Naive thymus-derived CD4-positive, alpha-beta T cell (primary cell): ENCODE measurements around the gene COL4A5. TPM values are rescaled to one million over a fixed set of nuclear protein-coding genes. Genes with fewer than 3 reads are reported as not detected.

Source experiments
- ATAC-seq: fragments of 150-1000 bp; cut with Tn5 transposase; 2 replicates; pipeline ENCODE4 v1.10.0; 2021; ENCODE audit warnings: mild to moderate bottlenecking, moderate library complexity
- CTCF ChIA-PET: fragments of 350-600 bp; sonication (Branson Sonifier 250); formaldehyde crosslinking; loops from one replicate; lab custom pipeline; 2021; ENCODE audit warnings: antibody characterized with exemption; lab: Charles Lee
- POLR2A ChIA-PET: fragments of 350-600 bp; sonication (Branson Sonifier 250); formaldehyde crosslinking; loops from one replicate; lab custom pipeline; 2021; ENCODE audit warnings: antibody characterized with exemption, inconsistent platforms; lab: Charles Lee
- DNase-seq, 9 donors: peaks; one replicate each; pipeline versions ENCODE4 v3.0.0 to v3.0.0-alpha.2; 2020 to 2022; ENCODE audit warnings: mixed read lengths in 1 of 9
- H3K27ac ChIP-seq: one replicate; pipeline ENCODE4 v1.7.0; 2013; ENCODE audit warnings: mild to moderate bottlenecking, low read depth, low read length, moderate library complexity
- H3K27me3 ChIP-seq, 2 donors: one replicate each; pipeline ENCODE4 v1.7.0; 2013; ENCODE audit warnings: low read length in 2 of 2, mild to moderate bottlenecking in 2 of 2, moderate library complexity in 2 of 2; ENCODE audit not compliant: control insufficient read depth in 2 of 2, insufficient read depth in 2 of 2
- H3K36me3 ChIP-seq, 3 experiments: 1 replicate in 2 of 3; 2 replicates in 1 of 3; pipeline ENCODE4 v1.7.0; 2013; ENCODE audit warnings: low read length in 3 of 3, mild to moderate bottlenecking in 3 of 3, moderate library complexity in 1 of 3; ENCODE audit not compliant: insufficient read depth in 3 of 3, control insufficient read depth in 2 of 3
- H3K4me1 ChIP-seq, 2 donors: one replicate each; pipeline ENCODE4 v1.7.0; 2013; ENCODE audit warnings: low read length in 2 of 2, mild to moderate bottlenecking in 2 of 2, moderate library complexity in 1 of 2; ENCODE audit not compliant: control insufficient read depth in 2 of 2, insufficient read depth in 2 of 2
- H3K4me3 ChIP-seq: 2 replicates; pipeline ENCODE4 v1.7.0; 2013; ENCODE audit warnings: mild to moderate bottlenecking, low read length
- H3K9me3 ChIP-seq, 3 experiments: 1 replicate in 2 of 3; 2 replicates in 1 of 3; pipeline ENCODE4 v1.7.0; 2013; ENCODE audit warnings: low read length in 3 of 3; ENCODE audit not compliant: control insufficient read depth in 2 of 3
- H3K27ac Mint-ChIP-seq, 9 donors: one replicate each; pipeline ENCODE4 v1.8.0; 2020 to 2022; ENCODE audit warnings: mixed read lengths in 9 of 9, mild to moderate bottlenecking in 8 of 9, moderate library complexity in 5 of 9, inconsistent platforms in 2 of 9
- H3K27me3 Mint-ChIP-seq, 5 donors: one replicate each; pipeline ENCODE4 v1.8.0; 2021 to 2022; ENCODE audit warnings: mixed read lengths in 5 of 5, mild to moderate bottlenecking in 1 of 5
- H3K36me3 Mint-ChIP-seq, 5 donors: one replicate each; pipeline ENCODE4 v1.8.0; 2020 to 2022; ENCODE audit warnings: mixed read lengths in 5 of 5, mild to moderate bottlenecking in 3 of 5, inconsistent platforms in 1 of 5
- H3K4me1 Mint-ChIP-seq, 7 donors: one replicate each; pipeline ENCODE4 v1.8.0; 2020 to 2022; ENCODE audit warnings: mixed read lengths in 7 of 7, mild to moderate bottlenecking in 3 of 7, inconsistent platforms in 1 of 7
- H3K4me3 Mint-ChIP-seq, 10 donors: one replicate each; pipeline ENCODE4 v1.8.0; 2020 to 2022; ENCODE audit warnings: mild to moderate bottlenecking in 10 of 10, mixed read lengths in 10 of 10, moderate library complexity in 6 of 10, inconsistent platforms in 2 of 10
- H3K9me3 Mint-ChIP-seq, 11 donors: one replicate each; pipeline ENCODE4 v1.8.0; 2020 to 2022; ENCODE audit warnings: mixed read lengths in 11 of 11, mild to moderate bottlenecking in 4 of 11, inconsistent platforms in 1 of 11, moderate library complexity in 1 of 11
- intact Hi-C, 2 donors: fragments of 100-400 bp; cut with micrococcal nuclease; formaldehyde crosslinking; loops; one replicate each; pipeline ENCODE4 v1.15.1; 2023
- polyA plus RNA-seq, 2 donors: library from polyadenylated mRNA; unstranded; fragments of 300-500 nt; fragmentation: Illumina TruSeq; gene quantifications; one replicate each; pipeline ENCODE4 v1.2.3, GENCODE V29; 2021
- total RNA-seq, 6 experiments: library from RNA in 5 of 6; stranded (reverse) in 5 of 6; gene quantifications; 1 replicate in 5 of 6; 2 replicates in 1 of 6; pipeline ENCODE4 v1.2.3 and lab custom pipeline; 2021 to 2026

The COL4A5 gene
- total and polyA plus RNA-seq, 7 experiments from 2014 or later: not detected

DNA sequence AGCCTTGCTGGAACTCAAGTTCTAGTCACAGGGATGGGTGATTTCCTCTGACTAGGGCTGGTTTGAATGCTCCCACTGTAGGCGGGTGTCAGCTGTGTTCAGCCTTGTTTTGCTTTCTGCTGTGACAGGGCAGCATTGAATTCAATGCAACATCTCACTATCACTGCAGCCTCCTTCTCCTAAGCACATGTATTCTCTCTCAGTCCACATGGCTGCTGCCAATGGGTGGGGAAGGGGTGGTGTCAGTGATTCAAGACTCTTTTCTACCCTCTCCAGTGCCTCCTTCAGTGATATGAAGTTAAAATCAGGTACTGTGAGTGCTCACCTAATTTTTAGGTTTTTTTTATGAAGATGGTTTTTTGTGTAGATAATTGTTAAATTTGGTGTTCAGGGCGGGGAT, 46.3 kb downstream of the COL4A5 start:
- intact Hi-C loops: no loop called here
- H3K4me3 Mint-ChIP-seq: no peak overlapping the region
- Histone ChIP-seq H3K9me3 (no peaks in the 10 kb centered on the region), H3K27ac (no peak overlapping the region), H3K4me1 (no peaks in the 10 kb centered on the region), H3K27me3 (no peaks in the 10 kb centered on the region), H3K36me3 (no peaks in the 10 kb centered on the region), H3K4me3 (no peak overlapping the region)
- CTCF ChIA-PET: no interaction called here
- no peaks in the 10 kb centered on the region for H3K36me3 Mint-ChIP-seq
- POLR2A ChIA-PET: no interaction called here
- no peaks in the 10 kb centered on the region for H3K9me3 Mint-ChIP-seq
- no peaks in the 10 kb centered on the region for H3K27me3 Mint-ChIP-seq
- no peaks in the 10 kb centered on the region for H3K4me1 Mint-ChIP-seq
- ATAC-seq (no peak), DNase-seq (no peak)
- H3K27ac Mint-ChIP-seq: no peak overlapping the region

GRCh38 chrX:108494406-108495090, 54.9 kb downstream of the COL4A5 start:
- H3K4me1 Mint-ChIP-seq: no peaks in the 10 kb centered on the region
- Histone ChIP-seq H3K27ac (no peak overlapping the region), H3K4me1 (no peaks in the 10 kb centered on the region), H3K27me3 (no peaks in the 10 kb centered on the region), H3K36me3 (no peaks in the 10 kb centered on the region), H3K4me3 (no peak overlapping the region), H3K9me3 (no peaks in the 10 kb centered on the region)
- ATAC-seq (no peak), DNase-seq (no peak)
- no peaks in the 10 kb centered on the region for H3K36me3 Mint-ChIP-seq
- H3K4me3 Mint-ChIP-seq: no peak overlapping the region
- no peaks in the 10 kb centered on the region for H3K9me3 Mint-ChIP-seq
- ChIA-PET POLR2A (no interaction called here), CTCF (no interaction called here)
- no peak overlapping the region for H3K27ac Mint-ChIP-seq
- no peaks in the 10 kb centered on the region for H3K27me3 Mint-ChIP-seq
- intact Hi-C loops: no loop called here

DNA sequence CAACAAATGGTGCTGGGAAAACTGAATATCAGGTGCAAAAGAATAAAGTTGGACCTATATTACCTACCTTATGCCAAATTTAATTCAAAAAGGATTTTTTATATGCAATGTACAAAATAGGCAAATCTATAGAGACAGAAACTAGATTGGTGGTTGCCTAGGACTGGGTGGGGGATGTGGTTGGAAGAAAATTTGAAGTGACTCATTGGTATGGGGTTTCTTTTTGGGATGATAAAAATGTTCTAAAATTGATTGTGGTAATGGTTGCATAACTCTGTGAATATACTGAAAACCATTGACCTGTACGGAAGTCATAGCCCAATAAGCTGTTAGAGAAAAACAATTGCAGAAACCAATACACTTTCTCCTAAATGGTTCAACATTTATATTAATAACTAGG, 72.1 kb downstream of the COL4A5 start:
- Mint-ChIP-seq H3K27me3 (no peaks in the 10 kb centered on the region), H3K27ac (no peak overlapping the region), H3K9me3 (peaks cover 0 to 7% (median 0%) of the 10 kb centered on the region in 11 donors), H3K4me3 (no peak overlapping the region), H3K36me3 (no peaks in the 10 kb centered on the region), H3K4me1 (no peaks in the 10 kb centered on the region)
- intact Hi-C loops: no loop called here
- H3K36me3 ChIP-seq: no peaks in the 10 kb centered on the region
- no peaks in the 10 kb centered on the region for H3K27me3 ChIP-seq
- no peak overlapping the region for H3K4me3 ChIP-seq
- DNase-seq (no peak), ATAC-seq (no peak)
- no peaks in the 10 kb centered on the region for H3K9me3 ChIP-seq
- POLR2A ChIA-PET: no interaction called here
- no peak overlapping the region for H3K27ac ChIP-seq
- CTCF ChIA-PET: no interaction called here
- H3K4me1 ChIP-seq: no peaks in the 10 kb centered on the region

DNA sequence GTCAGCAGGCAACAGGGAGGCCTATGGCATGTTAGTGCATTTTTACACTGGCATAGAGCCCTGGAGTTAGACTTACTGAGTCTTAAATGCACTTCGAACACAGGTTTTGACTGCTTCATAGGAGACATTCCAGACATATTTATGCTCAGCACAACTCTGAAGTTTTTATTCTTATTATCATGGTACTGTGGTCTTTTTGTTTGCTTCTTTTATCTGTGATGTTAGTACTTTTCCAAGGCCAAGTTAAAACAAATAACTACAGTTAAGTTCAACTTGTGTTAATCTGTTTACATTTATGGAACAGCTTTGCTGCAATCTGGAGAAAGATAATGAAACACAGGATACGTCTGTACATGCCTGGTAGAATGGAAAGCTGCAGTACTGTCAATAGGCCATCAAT, 76.5 kb downstream of the COL4A5 start:
- Histone ChIP-seq H3K27ac (no peak overlapping the region), H3K9me3 (no peaks in the 10 kb centered on the region), H3K4me1 (no peaks in the 10 kb centered on the region), H3K27me3 (no peaks in the 10 kb centered on the region), H3K4me3 (no peak overlapping the region), H3K36me3 (no peaks in the 10 kb centered on the region)
- Mint-ChIP-seq H3K36me3 (no peaks in the 10 kb centered on the region), H3K9me3 (peaks cover 0 to 4% (median 0%) of the 10 kb centered on the region in 11 donors), H3K4me1 (no peaks in the 10 kb centered on the region), H3K4me3 (no peak overlapping the region), H3K27ac (no peak overlapping the region), H3K27me3 (no peaks in the 10 kb centered on the region)
- ChIA-PET POLR2A (no interaction called here), CTCF (no interaction called here)
- DNase-seq (no peak), ATAC-seq (no peak)
- intact Hi-C loops: no loop called here

DNA sequence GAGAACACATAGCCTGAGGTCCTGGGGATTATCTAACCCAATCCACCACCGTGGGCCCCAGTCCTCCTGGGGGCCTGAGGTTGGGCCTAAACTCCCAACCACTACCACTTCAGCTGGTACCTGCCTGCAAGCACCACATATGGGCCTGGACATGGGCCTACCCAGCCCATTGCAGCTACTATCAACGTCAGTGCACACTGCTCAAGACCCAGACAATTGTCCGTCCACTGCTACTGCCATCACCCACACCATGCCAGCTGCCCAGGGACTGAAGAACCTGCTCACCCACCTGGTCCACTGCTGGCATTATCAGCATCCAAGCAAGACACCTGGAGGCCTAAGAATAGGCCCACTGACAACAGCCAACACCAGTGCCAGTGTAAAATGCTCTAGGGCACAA, 88.1 kb downstream of the COL4A5 start:
- Histone ChIP-seq H3K27me3 (no peaks in the 10 kb centered on the region), H3K27ac (no peak overlapping the region), H3K9me3 (no peaks in the 10 kb centered on the region), H3K4me1 (no peaks in the 10 kb centered on the region), H3K36me3 (no peaks in the 10 kb centered on the region), H3K4me3 (no peak overlapping the region)
- Mint-ChIP-seq H3K27me3 (no peaks in the 10 kb centered on the region), H3K4me1 (no peaks in the 10 kb centered on the region), H3K9me3 (peaks cover 0 to 15% (median 0%) of the 10 kb centered on the region in 11 donors), H3K27ac (no peak overlapping the region), H3K36me3 (no peaks in the 10 kb centered on the region), H3K4me3 (no peak overlapping the region)
- intact Hi-C loops: no loop called here
- POLR2A ChIA-PET: no interaction called here
- CTCF ChIA-PET: no interaction called here
- ATAC-seq: no peak
- DNase-seq: no peak

DNA sequence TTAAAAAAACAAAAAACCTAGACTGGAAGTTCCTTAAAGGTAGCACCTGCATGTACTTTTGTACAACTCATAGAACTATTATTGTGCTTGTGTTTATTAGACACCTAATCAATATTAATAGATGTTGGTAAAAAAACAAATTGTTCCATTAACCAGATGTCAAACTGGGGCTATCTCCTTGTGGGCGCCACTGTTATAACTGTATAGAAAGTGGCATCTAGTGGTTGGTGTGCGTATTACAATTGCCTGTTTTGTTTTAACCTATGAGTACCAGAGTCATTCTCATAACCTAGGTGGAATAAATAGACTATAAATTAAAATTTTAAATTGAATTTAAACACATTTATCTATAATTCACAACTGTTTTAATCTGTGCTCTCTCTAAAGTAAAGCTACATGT, 97.4 kb downstream of the COL4A5 start:
- CTCF ChIA-PET: no interaction called here
- DNase-seq (no peak), ATAC-seq (no peak)
- H3K4me3 ChIP-seq: no peak overlapping the region
- Mint-ChIP-seq H3K36me3 (no peaks in the 10 kb centered on the region), H3K27me3 (no peaks in the 10 kb centered on the region), H3K4me3 (no peak overlapping the region), H3K27ac (no peak overlapping the region), H3K9me3 (peaks cover 0 to 3% (median 0%) of the 10 kb centered on the region in 11 donors), H3K4me1 (no peaks in the 10 kb centered on the region)
- H3K36me3 ChIP-seq: no peaks in the 10 kb centered on the region
- H3K4me1 ChIP-seq: no peaks in the 10 kb centered on the region
- no peak overlapping the region for H3K27ac ChIP-seq
- H3K9me3 ChIP-seq: no peaks in the 10 kb centered on the region
- POLR2A ChIA-PET: no interaction called here
- H3K27me3 ChIP-seq: no peaks in the 10 kb centered on the region
- intact Hi-C loops: loop anchor here in 1 of 2 donors (5.0 kb wide), 1 partner anchor 315 kb away; no protein-coding TSS in a partner anchor

DNA sequence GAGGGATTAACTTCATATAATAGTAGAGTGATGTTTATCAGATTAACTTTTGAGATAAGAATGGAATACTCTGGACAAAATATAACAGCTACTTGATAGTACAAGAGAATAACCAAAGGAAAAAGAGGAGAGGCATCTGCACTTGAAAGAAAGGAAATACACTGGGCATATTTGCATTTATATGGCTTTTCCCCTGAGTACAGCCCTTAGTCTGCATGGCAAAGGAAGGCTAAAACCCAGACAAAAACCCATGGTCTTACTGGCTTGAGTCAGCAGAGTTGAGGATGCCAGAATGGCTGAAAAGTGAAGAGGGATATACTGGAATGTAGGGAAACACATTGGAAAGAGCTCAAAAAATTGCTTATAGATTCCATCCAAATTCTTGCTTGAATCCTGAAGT, 101.6 kb downstream of the COL4A5 start:
- no peaks in the 10 kb centered on the region for H3K4me1 Mint-ChIP-seq
- no peaks in the 10 kb centered on the region for H3K36me3 Mint-ChIP-seq
- Histone ChIP-seq H3K4me1 (no peaks in the 10 kb centered on the region), H3K27ac (no peak overlapping the region), H3K36me3 (no peaks in the 10 kb centered on the region), H3K27me3 (no peaks in the 10 kb centered on the region), H3K4me3 (no peak overlapping the region), H3K9me3 (no peaks in the 10 kb centered on the region)
- H3K27me3 Mint-ChIP-seq: no peaks in the 10 kb centered on the region
- DNase-seq: no peak
- H3K9me3 Mint-ChIP-seq: peaks cover 0 to 5% (median 0%) of the 10 kb centered on the region in 11 donors
- intact Hi-C loops: no loop called here
- POLR2A ChIA-PET: no interaction called here
- no peak for ATAC-seq
- H3K4me3 Mint-ChIP-seq: no peak overlapping the region
- CTCF ChIA-PET: no interaction called here
- H3K27ac Mint-ChIP-seq: no peak overlapping the region
